Kidney (tissue), 14 donors: Measurements from ENCODE around the gene TSPAN15. TPM values are rescaled to one million over a fixed set of nuclear protein-coding genes. Genes with fewer than 3 reads are reported as not detected.

Source experiments
- DNase-seq, 5 donors: peaks; one replicate each; pipeline ENCODE4 v3.0.0-alpha.2; 2013 to 2020
- FAIRE-seq: peaks from 2 replicates; lab custom pipeline; 2012; peaks lifted over from hg19 to GRCh38; lab: Jason Lieb, UNC
- H3K27ac ChIP-seq, 2 donors: one replicate each; pipeline ENCODE4 v1.7.0; 2013; ENCODE audit warnings: low read depth in 2 of 2, low read length in 2 of 2, inconsistent platforms in 1 of 2
- H3K27me3 ChIP-seq: one replicate; pipeline ENCODE4 v1.7.1; 2013; ENCODE audit warnings: low read length, inconsistent platforms; ENCODE audit not compliant: control insufficient read depth, insufficient read depth
- H3K36me3 ChIP-seq, 3 donors: one replicate each; pipeline versions ENCODE4 v1.7.0 to v1.7.1; 2013; ENCODE audit warnings: low read length in 3 of 3, control low read depth in 1 of 3, inconsistent platforms in 1 of 3; ENCODE audit not compliant: insufficient read depth in 3 of 3, control insufficient read depth in 2 of 3
- H3K4me1 ChIP-seq, 3 donors: one replicate each; pipeline versions ENCODE4 v1.7.0 to v1.7.1; 2013; ENCODE audit warnings: low read length in 3 of 3, inconsistent platforms in 1 of 3, low read depth in 1 of 3; ENCODE audit not compliant: control insufficient read depth in 2 of 3, insufficient read depth in 2 of 3
- H3K4me3 ChIP-seq, 3 donors: one replicate each; pipeline versions ENCODE4 v1.7.0 to v1.8.1; 2013; ENCODE audit warnings: low read length in 3 of 3, control low read depth in 1 of 3, inconsistent platforms in 1 of 3
- H3K9ac ChIP-seq, 3 donors: one replicate each; pipeline versions ENCODE4 v1.7.0 to v1.7.1; 2013; ENCODE audit warnings: low read length in 3 of 3, control low read depth in 1 of 3, inconsistent platforms in 1 of 3
- H3K9me3 ChIP-seq, 3 donors: one replicate each; pipeline versions ENCODE4 v1.7.0 to v1.7.1; 2013; ENCODE audit warnings: low read length in 3 of 3, control low read depth in 1 of 3, inconsistent platforms in 1 of 3; ENCODE audit not compliant: control insufficient read depth in 2 of 3, insufficient read depth in 1 of 3
- CTCF ChIP-seq: IDR thresholded peaks from 3 replicates; pipeline ENCODE4 v1.5.1; 2012; ENCODE audit warnings: mild to moderate bottlenecking, moderate library complexity, borderline replicate concordance; ENCODE audit not compliant: insufficient read depth; ENCODE audit errors: extremely low read depth
- intact Hi-C: fragments of 100-400 bp; cut with DNase I; formaldehyde crosslinking; loops from one replicate; pipeline ENCODE4 v1.11.1; 2022
- polyA plus RNA-seq: library from polyadenylated mRNA; stranded (reverse); fragments of 350-450 nt; fragmentation: Illumina TruSeq; extraction: RNeasy Lipid Tissue Mini Kit (QIAGEN cat#74804); gene quantifications from one replicate; pipeline ENCODE4 v1.2.3, GENCODE V29; 2014; ENCODE audit warnings: low read depth, low replicate concordance; ENCODE audit not compliant: insufficient read depth
- total RNA-seq: library from RNA; stranded (reverse); fragmentation: NEBNext Ultra II Directional; extraction: Animal tissue kit (Norgen Biotek cat#: 25700); gene quantifications from one replicate; pipeline ENCODE4 v1.2.1, GENCODE V29; 2021
- donor health status: control.
- donor health status: control.
- donor health status: control.
- donor health status: control.
- donor health status: control.
- donor health status: DM: yes; HTN: yes; CAD: no.
- donor health status: Normal renal cell carcinoma (clear cell type).

TSPAN15 gene
- total and polyA plus RNA-seq, 2 donors from 2014 or later: 28.2 to 65.4 TPM

- Histone ChIP-seq H3K4me3 (no peak overlapping the region), H3K27me3 (no peaks in the 10 kb centered on the region), H3K4me1 (peaks cover 0 to 11% (median 0%) of the 10 kb centered on the region in 3 donors), H3K27ac (no peak overlapping the region), H3K9me3 (no peaks in the 10 kb centered on the region), H3K9ac (no peak overlapping the region), H3K36me3 (no peaks in the 10 kb centered on the region)
- DNase-seq: no peak
- FAIRE-seq: no peak
- TF ChIP-seq CTCF: no peak
- intact Hi-C loops: no loop called here
Observed at GRCh38 chr10:69410487-69410886, 40.8 kb upstream of the TSPAN15 start.

GRCh38 chr10:69411476-69411875 is 39.8 kb upstream of the TSPAN15 start:
- no peaks in the 10 kb centered on the region for H3K9me3 ChIP-seq
- DNase-seq (no peak), FAIRE-seq (no peak)
- H3K36me3 ChIP-seq: no peaks in the 10 kb centered on the region
- H3K9ac ChIP-seq: no peak overlapping the region
- H3K4me1 ChIP-seq: peaks cover 0 to 11% (median 0%) of the 10 kb centered on the region in 3 donors
- H3K4me3 ChIP-seq: no peak overlapping the region
- TF ChIP-seq CTCF: no peak
- H3K27ac ChIP-seq: no peak overlapping the region
- intact Hi-C loops: no loop called here
- no peaks in the 10 kb centered on the region for H3K27me3 ChIP-seq

- Histone ChIP-seq H3K9ac (no peak overlapping the region), H3K27me3 (no peaks in the 10 kb centered on the region), H3K27ac (no peak overlapping the region), H3K9me3 (no peaks in the 10 kb centered on the region), H3K4me1 (peaks cover 0 to 5% (median 0%) of the 10 kb centered on the region in 3 donors), H3K36me3 (no peaks in the 10 kb centered on the region), H3K4me3 (no peak overlapping the region)
- no peak for TF ChIP-seq CTCF
- no peak for FAIRE-seq
- intact Hi-C loops: no loop called here
- DNase-seq: no peak
Observed at GRCh38 chr10:69412232-69412790, 39.0 kb upstream of the TSPAN15 start.
